ENCODE measurements around the gene CCDC179. TPM values are rescaled to one million over a fixed set of nuclear protein-coding genes. Genes with fewer than 3 reads are reported as not detected.

CCDC179 gene
- polyA plus RNA-seq (2011; rRNA removed): not detected in 2 replicates
- not detected in 2 replicates for polyA minus RNA-seq (2011; rRNA and poly(A)+ RNA removed)

DNA sequence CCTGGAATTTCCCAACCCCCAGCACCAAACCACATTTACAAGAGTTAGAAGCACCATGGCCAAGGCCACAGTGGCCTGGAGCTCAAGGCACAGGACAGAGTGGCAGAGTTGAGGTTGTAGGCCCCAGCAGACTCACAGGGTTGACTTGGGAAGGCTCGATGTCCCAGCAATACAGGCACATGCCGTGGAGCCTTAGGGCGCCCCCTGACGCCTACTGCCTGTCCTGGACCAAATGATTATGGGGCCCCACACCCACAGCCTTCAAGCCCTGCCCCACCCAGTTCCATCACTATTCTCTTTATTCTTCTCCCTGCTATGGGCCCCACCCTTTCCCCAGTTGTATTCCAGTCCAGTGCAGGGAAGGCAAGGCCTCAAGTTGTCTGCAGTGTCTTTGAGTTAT lies at the start of gene CCDC179:
Gene CCDC179 (minus strand): TSS at position 234 of the 400 bp plus-strand sequence. CDS start 53 bp downstream, at position 181.
- ChIA-PET CTCF (no interaction called here), POLR2A (no interaction called here)
- no peaks in the 10 kb centered on the region; the same call in 1 of the 2 replicates for H3K9me3 ChIP-seq (ENCODE audit: control insufficient read depth, insufficient read depth, low read length)
- no peaks in the 10 kb centered on the region for H3K27me3 ChIP-seq (ENCODE audit: control insufficient read depth, insufficient read depth, low read length)
- TF ChIP-seq, protein P1, sequence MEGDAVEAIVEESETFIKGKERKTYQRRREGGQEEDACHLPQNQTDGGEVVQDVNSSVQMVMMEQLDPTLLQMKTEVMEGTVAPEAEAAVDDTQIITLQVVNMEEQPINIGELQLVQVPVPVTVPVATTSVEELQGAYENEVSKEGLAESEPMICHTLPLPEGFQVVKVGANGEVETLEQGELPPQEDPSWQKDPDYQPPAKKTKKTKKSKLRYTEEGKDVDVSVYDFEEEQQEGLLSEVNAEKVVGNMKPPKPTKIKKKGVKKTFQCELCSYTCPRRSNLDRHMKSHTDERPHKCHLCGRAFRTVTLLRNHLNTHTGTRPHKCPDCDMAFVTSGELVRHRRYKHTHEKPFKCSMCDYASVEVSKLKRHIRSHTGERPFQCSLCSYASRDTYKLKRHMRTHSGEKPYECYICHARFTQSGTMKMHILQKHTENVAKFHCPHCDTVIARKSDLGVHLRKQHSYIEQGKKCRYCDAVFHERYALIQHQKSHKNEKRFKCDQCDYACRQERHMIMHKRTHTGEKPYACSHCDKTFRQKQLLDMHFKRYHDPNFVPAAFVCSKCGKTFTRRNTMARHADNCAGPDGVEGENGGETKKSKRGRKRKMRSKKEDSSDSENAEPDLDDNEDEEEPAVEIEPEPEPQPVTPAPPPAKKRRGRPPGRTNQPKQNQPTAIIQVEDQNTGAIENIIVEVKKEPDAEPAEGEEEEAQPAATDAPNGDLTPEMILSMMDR (IDR thresholded peaks at IDR 0.05; ENCODE audit: low read depth, low read length): no peak
- H3K4me3 ChIP-seq (ENCODE audit: low read depth, low read length): no peak within 1 kb of the TSS
- H3K27ac ChIP-seq (ENCODE audit: low read depth, low read length): no peak within 1 kb of the TSS
- DNase-seq (ENCODE audit: low read depth, low spot score): no peak

DNA sequence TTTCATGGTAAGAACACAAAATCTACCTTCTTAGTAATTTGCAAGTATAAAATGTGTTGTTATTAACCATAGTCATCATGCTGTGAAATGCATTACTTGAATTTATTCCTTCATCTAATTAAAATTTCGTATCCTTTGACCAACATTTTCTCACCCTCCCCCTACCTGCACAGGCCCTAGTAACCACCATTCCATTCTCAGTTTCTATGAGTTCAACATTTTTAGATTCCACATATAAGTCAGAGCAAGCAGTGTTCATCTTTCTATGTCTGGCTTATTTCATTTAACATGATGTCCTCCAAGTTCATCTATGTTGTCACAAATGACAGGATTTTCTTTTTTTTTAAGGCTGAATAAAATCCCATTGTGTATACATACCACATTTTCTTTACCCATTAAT lies 43.5 kb upstream of the CCDC179 start:
- H3K9me3 ChIP-seq (ENCODE audit: control insufficient read depth, insufficient read depth, low read length): no peaks in the 10 kb centered on the region
- ChIA-PET CTCF (interaction anchor here (0.6 kb wide), 1 partner anchor 109 kb away, joined by 3 read pairs; no protein-coding TSS in a partner anchor), POLR2A (no interaction called here)
- DNase-seq (ENCODE audit: low read depth, low spot score): no peak
- H3K4me3 ChIP-seq (ENCODE audit: low read depth, low read length): no peak overlapping the region
- TF ChIP-seq, protein P1 (IDR thresholded peaks at IDR 0.05; ENCODE audit: low read depth, low read length): no peak
- H3K27me3 ChIP-seq (ENCODE audit: control insufficient read depth, insufficient read depth, low read length): no peaks in the 10 kb centered on the region
- no peak overlapping the region for H3K27ac ChIP-seq (ENCODE audit: low read depth, low read length)

DNA sequence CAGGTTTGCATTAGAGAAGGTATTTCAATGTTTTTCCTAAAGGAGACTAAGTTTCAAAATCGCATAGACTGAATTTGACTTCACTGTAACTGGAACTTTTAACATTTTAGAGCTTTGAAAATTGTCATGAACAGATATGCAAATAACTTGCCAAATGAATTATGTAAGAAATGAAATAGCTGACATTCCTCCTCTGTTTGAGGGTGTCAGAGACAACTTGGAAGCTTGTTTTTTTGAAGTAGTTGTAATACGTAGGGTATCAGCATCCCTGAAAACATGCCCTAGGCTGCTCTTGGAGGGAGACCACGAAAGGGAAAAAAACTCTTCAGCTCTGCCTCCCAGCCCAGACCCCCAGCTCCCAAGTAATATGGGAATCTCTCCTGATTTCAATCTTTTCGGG lies 41.3 kb upstream of the CCDC179 start:
- Histone ChIP-seq H3K9me3 (ENCODE audit: control insufficient read depth, insufficient read depth, low read length) (no peaks in the 10 kb centered on the region), H3K4me3 (ENCODE audit: low read depth, low read length) (no peak overlapping the region), H3K27ac (ENCODE audit: low read depth, low read length) (no peak overlapping the region), H3K27me3 (ENCODE audit: control insufficient read depth, insufficient read depth, low read length) (no peaks in the 10 kb centered on the region)
- no peak for DNase-seq (ENCODE audit: low read depth, low spot score)
- ChIA-PET CTCF (interaction anchor here (0.9 to 1.6 kb wide), 2 partner anchors 19 to 26 kb away, joined by 5 to 10 read pairs; no protein-coding TSS in a partner anchor), POLR2A (no interaction called here)
- TF ChIP-seq, protein P1 (IDR thresholded peaks at IDR 0.05; ENCODE audit: low read depth, low read length): no peak

DNA sequence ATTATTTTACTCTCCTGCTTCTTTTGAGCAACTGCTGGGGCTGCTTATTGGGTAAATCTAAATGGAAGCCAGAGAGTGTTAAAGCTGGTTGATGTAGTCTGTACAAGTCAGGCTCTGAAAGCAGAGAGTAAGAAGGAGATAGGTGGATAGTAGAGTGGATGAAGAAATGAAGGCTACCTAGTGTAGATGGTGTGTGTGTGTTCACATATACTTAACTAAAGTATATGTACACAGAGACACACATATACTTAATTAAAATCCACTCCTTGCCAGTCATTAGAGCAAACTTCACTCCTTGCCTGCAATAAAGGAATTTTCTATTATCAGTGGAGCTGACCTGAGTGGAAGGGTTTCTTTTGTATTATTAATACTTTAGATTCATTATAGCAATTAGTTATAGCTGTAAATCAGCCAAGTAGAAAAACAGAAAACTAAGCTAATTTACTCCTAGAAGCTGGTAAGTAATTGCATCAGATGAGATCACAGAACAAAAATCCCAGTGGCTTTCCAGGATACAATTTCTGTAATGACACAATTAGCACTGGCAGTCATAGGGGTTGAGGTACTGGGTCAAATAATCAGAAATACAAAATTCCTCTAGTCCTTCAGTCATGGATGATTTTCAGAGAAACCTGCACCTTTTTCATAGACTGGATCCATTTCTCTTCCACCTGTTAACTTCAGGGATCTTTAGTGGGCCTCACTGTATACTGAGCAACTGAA lies 40.7 kb upstream of the CCDC179 start:
- TF ChIP-seq, protein P1 (IDR thresholded peaks at IDR 0.05; ENCODE audit: low read depth, low read length): no peak
- ChIA-PET POLR2A (no interaction called here), CTCF (interaction anchor here (1.6 kb wide), 1 partner anchor 20 kb away, joined by 10 read pairs; no protein-coding TSS in a partner anchor)
- DNase-seq (ENCODE audit: low read depth, low spot score): no peak
- H3K27ac ChIP-seq (ENCODE audit: low read depth, low read length): no peak overlapping the region
- no peak overlapping the region for H3K4me3 ChIP-seq (ENCODE audit: low read depth, low read length)
- no peaks in the 10 kb centered on the region for H3K27me3 ChIP-seq (ENCODE audit: control insufficient read depth, insufficient read depth, low read length)
- no peaks in the 10 kb centered on the region; the same call in 1 of the 2 replicates for H3K9me3 ChIP-seq (ENCODE audit: control insufficient read depth, insufficient read depth, low read length)

DNA sequence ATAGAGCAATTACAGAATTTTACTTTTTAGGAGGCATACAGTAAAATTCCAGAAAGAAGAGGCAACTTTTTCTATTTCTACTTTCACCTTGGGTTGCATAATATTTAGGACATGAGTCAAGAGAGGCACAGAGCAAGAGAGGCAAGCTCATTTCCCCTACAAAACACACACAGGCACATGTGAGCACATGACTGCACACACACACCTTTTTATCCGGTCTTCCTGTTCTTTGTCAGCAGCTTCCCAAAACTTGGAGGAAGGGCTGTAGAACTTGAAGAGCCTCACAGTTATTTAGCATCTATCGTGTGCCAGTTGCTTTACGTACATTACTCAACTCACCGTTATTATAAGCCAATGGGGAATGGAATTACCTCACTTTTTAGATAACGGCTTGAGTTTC lies 37.8 kb upstream of the CCDC179 start:
- TF ChIP-seq, protein P1 (IDR thresholded peaks at IDR 0.05; ENCODE audit: low read depth, low read length): no peak
- H3K27me3 ChIP-seq (ENCODE audit: control insufficient read depth, insufficient read depth, low read length): no peaks in the 10 kb centered on the region
- no peak overlapping the region for H3K4me3 ChIP-seq (ENCODE audit: low read depth, low read length)
- no peak for DNase-seq (ENCODE audit: low read depth, low spot score)
- H3K27ac ChIP-seq (ENCODE audit: low read depth, low read length): no peak overlapping the region
- POLR2A ChIA-PET: no interaction called here
- H3K9me3 ChIP-seq (ENCODE audit: control insufficient read depth, insufficient read depth, low read length): no peaks in the 10 kb centered on the region; the same call in 1 of the 2 replicates
- CTCF ChIA-PET: interaction anchor here (0.9 to 1.4 kb wide), 2 partner anchors 22 kb away, joined by 3 read pairs; no protein-coding TSS in a partner anchor

Data from AG04450 (cell line).